GM19372 (cell line): Measurements from ENCODE around the gene SDCBP2.
A peak's percentile ranks its signal among the peaks of the same experiment; 100 is the strongest.

Source experiments
- ATAC-seq: cut with Tn5 transposase; IDR thresholded peaks from one replicate; pipeline ENCODE4 v1.9.1; 2021; ENCODE audit warnings: mild to moderate bottlenecking, low read depth, moderate library complexity; ENCODE audit not compliant: unreplicated experiment

SDCBP2 gene

GRCh38 chr20:1331801-1332453 is 3.0 kb upstream of the SDCBP2 start:
- ATAC-seq, result no peak

DNA sequence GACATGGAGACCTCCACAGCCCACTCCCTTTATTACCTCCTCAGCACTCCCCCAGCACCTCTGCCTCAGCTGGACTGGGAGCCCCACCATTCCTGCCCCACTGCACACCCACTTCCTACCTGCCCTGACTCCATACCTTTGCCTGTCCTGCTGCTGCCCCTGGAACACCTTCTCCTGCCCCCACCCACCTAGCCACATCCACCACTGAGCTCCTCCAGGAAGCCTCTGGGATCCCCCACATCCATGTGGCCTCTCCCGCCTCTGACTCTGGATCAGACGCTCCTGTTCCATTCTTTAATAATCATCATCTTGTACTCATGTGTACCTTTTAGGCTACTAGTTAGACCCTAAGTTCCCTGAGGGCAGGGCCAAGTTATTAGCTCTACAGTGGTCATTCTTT is 2.2 kb upstream of the SDCBP2 start:
- ATAC-seq, result no peak

DNA sequence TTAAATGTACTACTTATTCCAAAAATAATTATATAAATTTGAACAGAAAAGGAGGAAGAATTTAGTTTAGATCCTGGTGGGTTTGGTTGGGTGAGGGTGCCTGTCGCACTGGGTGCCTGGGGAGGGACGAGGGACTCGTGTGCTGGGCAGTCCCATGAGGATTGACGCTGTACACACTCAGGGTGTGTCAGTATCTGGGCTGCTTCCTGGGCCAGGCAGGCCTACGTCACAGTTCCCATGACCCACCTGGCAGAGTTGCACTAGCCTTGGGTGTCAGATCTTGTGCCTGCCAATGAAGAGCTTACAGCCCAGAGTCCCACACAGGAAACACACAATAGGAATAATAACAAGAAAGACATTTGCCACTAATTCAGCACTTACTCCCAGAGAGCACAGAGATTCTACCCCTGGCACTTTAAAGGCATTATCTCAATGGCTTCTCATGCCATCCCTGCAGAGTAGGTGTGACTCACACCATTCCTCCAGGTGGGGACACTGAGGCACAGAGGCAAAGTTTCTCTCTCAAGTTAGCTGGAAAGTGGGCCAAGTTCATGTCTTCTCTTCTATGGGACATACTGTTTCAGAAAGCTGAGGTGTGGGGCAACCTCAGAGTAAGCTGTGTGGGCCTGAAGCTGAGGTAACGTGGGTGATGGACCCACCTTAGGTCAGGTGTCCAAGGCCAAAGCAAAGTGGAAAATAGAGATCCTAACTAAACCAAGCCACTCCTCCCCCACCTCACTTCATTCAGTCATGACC is 1.3 kb upstream of the SDCBP2 start:
- no peak for ATAC-seq

GRCh38 chr20:1327827-1328679 is 886 bp downstream of the SDCBP2 start:
- ATAC-seq, result no peak

- ATAC-seq, result no peak
These were observed 1.7 kb downstream of the SDCBP2 start for GRCh38 chr20:1327241-1327653.

DNA sequence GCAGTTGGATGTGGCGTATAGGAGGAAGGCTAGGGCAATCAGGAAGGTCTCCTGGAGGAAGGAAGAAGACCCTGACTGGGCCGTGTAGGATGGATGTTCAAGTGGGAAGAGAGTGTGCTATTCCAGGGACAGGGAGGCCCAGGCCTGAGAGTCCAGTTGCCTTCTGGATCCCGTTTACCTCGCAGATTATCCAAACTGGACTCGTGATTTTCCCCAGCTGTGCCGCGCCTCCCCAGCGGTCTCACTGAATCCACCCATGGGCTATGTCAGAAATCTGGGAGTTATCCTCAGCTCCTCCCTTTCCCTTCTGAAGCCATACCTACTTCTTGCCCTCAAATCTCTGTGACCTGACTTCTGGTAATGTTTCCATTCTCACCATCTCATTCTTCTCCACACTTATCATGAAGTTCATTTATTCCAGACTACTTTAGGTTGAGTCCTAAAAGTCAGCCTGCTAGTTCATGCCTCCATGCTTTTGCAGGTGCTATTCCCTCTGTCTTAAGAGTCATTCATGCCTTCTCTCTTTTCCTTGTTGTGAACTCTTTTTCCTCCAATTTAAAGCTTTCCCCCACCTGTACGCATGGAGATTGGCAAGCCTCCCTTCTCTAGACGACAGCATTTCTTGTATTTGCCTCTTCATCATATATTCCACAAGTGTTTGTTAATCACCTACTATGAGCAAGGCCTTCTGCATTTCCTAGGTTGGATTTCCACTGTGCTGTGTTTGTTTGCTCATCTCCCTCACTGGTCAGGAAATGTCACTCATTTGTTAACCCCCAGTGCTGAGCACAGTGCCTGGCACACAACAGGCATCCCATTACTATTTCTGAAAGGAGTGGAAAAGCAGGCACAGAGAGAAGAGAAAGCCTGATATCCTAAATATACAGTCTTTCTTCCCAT is 2.7 kb downstream of the SDCBP2 start:
- ATAC-seq, result no peak

DNA sequence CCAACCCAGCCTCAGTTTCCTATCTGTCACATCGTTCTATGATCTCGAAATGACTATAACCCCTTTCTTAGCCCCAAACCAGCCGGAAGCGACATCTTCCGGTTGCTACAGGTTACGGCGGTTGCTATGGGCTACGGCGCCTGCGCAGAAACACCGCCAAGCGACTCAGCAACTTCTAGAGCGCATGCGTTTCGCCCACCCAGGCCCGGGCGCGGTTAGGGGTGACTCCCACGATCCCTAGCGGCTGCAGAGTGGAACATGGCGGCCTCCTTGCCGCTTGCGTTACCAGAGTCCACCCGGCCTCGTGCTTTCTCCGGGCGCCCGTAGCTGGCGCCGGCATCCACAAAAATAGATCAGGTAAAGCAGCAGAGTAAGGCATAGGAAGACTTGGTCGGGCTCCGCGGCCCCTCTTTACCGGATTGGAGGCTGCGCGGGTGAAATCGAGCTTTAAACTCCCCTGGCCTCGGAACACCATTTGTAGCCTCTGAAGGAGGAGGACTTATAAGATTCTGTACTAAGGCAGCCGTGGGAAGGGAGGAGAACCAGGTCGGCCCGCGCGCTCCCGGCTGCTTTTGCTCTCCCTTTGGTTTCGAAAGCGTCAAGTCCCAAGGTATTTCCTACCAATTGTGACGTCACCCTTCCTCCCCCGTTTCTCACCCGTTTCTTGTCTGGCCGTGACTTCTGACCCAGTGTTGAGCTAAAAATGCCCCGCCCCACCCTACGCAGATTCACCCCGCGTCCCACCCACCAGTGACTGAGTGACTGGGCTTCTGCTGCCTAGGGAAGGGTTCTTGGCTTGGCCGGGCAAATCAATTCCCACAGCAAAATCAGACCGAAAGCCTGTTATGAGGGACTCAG is 3.5 kb downstream of the SDCBP2 start:
- peak; percentile 89 for ATAC-seq

GRCh38 chr20:1324598-1325172 is 4.3 kb downstream of the SDCBP2 start:
- no peak for ATAC-seq

- no peak for ATAC-seq
These were observed 4.9 kb downstream of the SDCBP2 start for GRCh38 chr20:1323830-1324597.

- ATAC-seq, result no peak
These were observed 5.7 kb downstream of the SDCBP2 start for GRCh38 chr20:1323256-1323655.

DNA sequence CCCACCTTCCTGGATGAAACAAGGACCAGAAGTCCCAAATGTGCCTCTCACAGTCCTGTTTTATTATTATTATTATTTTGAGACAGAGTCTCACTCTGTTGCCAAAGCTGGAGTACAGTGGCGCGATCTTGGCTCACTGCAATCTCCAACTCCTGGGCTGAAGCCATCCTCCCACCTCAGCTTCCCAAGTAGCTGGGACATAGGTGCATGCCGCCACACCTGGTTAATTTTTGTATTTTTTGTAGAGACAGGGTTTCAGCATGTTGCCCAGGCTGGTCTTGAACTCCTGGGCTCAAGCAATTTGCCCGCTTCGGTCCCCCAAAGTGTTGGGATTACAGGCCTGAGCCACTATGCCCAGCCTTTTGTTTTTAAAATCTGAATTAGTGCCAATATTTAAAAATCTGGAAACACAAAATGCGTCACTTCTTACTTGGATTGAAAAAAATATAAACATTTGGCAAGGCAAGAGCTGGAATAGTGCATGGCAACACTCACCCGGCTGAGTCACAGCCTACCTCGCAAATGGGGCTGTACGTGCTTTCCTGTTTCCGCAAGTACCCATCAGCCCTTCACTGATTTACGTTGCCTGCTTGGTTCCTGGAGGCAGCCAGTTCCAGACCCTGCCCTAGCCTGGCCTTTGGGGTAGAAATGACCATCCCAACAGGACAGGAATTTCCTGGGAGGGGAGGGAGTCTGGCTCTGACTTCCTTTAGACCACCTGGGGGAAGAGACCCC is 6.3 kb downstream of the SDCBP2 start:
- ATAC-seq, result no peak

DNA sequence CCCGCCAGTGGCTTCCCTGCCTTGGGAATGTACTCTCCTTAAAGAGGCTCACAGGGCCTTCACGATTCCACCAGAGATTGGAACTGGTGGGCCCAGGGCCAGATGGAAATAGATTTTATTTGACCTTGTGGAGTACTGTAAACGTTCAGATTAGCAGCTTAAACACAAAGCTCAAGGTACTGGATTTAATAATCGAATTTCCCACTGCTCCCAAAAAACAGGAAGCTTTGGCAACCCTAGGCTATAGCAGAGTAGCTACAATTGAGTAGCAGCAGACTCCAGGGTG is 7.3 kb downstream of the SDCBP2 start:
- ATAC-seq, result no peak

DNA sequence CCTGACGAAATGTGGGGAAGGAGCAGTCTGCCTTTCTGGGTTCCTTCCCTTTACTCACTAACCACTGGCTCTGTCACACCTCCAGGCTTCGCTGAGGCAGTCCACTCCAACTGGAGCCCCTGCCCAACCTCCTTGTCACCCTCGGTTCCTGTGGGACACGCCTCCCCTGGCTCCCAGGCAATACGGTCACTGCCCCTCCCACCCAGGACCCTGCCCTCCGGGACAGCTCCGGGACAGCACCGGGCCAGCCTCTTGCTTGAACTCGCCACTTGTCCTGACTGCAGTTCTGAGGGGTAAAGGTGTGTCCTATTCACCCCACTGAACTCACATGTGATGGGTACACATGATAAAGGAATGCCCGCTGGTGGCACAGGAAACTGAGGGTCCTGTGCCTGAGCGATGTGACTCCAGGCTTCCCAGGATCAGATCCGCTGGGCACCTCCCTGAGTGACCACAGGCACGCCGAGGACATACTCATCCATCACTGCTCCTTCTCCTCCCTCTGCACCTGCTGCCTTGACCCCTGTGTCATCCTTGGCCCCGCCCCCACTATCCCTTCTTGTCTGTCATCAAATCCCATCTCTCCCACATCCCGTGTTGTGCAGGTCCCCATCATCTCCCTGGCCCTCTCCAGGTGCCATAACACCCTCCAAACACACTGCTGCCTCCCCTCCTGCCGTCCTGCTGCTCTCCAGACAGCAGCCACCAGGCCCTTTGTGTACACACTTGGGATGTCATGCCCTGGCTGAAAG is 7.9 kb downstream of the SDCBP2 start:
- ATAC-seq, result no peak

GRCh38 chr20:1320016-1320415 is 8.9 kb downstream of the SDCBP2 start:
- ATAC-seq, result no peak

GRCh38 chr20:1319462-1319861 is 9.5 kb downstream of the SDCBP2 start:
- ATAC-seq, result no peak

GRCh38 chr20:1319051-1319450 is 9.9 kb downstream of the SDCBP2 start:
- ATAC-seq, result no peak

GRCh38 chr20:1317545-1318255 is 11.2 kb downstream of the SDCBP2 start:
- no peak for ATAC-seq
